ENCODE results near the gene FHIP2A.
"Not testable (repeated sequence)": the region's sequence is repeated elsewhere in the genome, so short reads cannot be mapped to it uniquely, and the experiment has no call there.

Gene FHIP2A

GRCh38 chr10:114821915-114822443 lies 399 bp downstream of the FHIP2A start:
- DNase-seq: peak in 1 of 2 donors; percentile 68

- DNase-seq: peak; percentile 41 to 50
Measured at GRCh38 chr10:114822444-114823076, 980 bp downstream of the FHIP2A start.

GRCh38 chr10:114823077-114823463 lies 1.5 kb downstream of the FHIP2A start:
- no peak for DNase-seq

- no peak for DNase-seq
Measured at GRCh38 chr10:114824391-114824790, 2.8 kb downstream of the FHIP2A start.

- no peak for DNase-seq
Measured at GRCh38 chr10:114825513-114826253, 4.1 kb downstream of the FHIP2A start.

DNA sequence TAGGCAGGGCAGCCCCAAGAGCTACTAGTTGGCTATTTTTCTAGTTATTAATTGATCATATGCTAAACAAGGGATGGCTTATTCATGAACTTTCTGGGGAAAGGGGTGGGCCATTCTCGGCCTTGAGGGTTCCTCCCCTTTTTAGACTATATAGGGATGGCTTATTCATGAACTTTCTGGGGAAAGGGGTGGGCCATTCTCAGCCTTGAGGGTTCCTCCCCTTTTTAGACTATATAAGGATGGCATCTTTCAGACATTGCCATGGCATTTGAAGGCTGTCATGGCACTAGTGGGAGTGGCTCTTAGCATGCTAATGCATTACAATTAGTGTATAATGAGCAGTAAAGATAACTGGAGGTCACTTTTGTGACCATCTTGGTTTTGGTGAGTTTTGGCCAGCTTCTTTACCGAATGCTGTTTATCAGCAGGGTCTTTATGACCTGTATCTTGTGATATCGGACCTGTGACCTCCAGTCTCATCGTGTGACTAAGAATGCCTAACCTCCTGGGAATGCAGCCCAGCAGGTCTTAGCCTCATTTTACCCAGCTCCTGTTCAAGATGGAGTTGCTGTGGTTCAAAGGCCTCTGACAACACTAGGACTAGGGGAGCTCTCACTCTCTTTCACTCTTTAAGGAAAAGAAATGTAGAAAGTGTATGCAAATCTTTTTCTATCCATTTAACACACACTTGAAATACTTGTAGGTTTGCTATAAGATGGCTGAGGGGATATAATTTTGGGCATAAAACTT lies 7.8 kb downstream of the FHIP2A start:
- no peak for DNase-seq

DNA sequence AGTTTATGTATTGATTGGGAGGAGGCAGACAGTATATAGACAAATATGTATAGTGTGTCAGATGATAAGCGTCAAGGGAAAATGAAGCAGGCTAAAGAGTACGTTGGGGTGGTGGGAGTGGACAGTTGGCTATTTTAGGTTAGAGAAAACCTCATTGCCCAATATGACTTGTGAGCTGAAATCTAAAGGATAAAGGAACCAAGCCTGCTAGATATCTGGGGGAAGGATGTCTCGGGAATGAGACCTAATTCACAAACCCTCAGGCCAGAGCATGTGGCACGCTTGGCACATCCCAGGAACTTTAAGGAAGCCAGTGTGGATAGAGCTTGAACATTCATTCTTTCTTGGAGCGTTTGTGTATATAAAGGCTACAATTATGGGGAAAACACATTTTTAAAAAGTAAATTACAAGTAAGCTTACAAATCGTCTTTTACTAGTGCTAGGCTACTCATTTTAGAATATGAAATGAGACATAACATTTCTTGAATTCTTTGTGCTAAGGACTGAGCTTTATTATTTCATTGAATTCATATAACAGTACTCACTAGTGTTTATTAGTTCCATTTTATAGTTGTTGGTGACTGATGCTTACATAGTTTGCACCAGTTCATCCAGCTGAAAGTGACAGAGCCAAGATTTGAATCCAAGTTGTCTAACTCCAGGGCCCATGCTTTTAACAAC lies 9.7 kb downstream of the FHIP2A start:
- no peak for DNase-seq

GRCh38 chr10:114837690-114838089 lies 16.1 kb downstream of the FHIP2A start:
- no peak for DNase-seq

DNA sequence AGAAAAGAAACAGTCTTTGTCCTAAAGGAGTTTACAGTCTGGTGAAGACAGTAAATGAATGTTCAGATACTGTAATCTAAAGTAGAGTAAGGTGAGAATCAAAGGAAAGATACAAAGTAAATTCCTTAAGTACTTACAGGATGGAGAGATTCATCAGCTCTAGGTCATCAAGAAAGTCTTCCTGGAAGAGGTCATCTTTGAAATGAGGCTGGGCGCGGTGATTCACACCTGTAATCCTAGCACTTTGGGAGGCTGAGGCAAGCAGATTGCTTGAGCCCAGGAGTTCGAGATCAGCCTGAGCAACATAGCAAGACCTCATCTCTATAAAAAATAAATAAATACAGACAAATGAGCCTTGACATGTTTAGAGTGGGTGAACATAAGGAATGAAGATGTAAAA lies 18.3 kb downstream of the FHIP2A start:
- no peak for DNase-seq

DNA sequence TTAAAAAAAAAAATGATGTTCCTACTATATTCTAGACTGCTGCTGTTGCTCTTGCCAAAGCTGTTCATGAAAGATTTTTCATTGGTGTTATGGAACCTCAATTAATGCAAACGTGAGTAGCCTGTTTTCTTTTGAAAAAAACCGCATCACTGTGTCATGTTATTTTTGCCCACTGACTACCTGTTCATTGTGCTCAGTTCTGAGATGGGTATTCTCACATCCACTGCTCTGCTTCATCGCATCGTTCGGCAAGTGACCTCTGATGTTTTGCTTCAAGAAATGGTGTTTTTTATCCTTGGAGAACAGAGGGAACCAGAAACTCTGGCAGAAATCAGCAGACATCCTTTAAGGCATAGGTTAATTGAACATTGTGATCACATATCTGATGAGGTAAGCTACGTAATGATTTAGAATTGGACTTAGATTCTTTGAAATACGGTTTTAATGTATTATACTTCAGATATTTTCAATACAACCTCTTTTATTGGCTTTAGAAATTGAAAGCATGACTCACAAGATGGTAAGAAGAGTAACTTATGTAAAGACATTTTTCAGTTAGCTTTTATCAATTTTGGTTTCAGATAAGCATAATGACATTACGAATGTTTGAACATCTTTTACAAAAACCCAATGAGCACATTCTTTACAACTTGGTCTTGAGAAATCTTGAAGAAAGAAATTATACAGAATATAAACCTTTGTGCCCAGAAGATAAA lies 24.6 kb downstream of the FHIP2A start:
- DNase-seq: no peak

DNA sequence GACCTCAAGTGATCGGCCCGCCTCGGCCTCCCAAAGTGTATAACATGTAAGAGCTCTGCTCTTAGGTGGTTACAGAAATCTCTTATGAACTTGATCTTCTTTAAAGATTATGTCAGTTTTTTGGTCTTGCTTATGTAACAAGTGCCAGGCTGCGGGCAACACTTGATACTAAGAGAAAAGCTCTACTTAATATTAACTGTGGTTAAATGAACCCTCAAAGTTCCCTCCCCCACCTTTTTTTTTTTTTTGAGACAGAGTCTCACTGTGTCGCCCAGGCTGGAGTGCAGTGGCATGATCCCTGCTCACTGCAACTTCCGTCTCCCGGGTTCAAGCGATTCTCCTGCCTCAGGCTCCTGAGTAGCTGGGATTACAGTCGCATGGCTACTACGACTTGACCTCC lies 25.9 kb downstream of the FHIP2A start:
- DNase-seq: not testable (repeated sequence)

- DNase-seq: no peak
Measured at GRCh38 chr10:114849674-114850073, 28.1 kb downstream of the FHIP2A start.

GRCh38 chr10:114850126-114850525 lies 28.5 kb downstream of the FHIP2A start:
- no peak for DNase-seq

DNA sequence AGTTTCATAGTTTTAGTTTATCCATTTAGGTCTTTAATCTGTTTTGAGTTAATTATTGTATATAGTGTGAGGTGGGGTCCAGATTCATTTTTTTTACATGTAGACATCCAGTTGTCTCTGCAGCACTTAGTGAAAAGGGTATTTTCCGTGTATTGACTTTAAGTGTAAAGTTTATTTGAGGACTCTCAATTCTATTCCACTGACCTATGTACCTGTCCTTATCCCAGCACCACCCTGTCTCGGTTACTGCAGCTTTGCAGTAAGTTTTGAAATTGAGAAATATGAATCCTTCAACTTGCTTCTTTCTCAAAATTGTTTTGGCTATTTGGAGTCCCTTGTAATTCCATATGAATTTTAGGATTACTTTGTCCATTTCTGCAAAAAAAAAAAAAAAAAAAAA lies 29.8 kb downstream of the FHIP2A start:
- no peak for DNase-seq

- DNase-seq: no peak
Measured at GRCh38 chr10:114852197-114852596, 30.6 kb downstream of the FHIP2A start.

- DNase-seq: no peak
Measured at GRCh38 chr10:114854906-114855305, 33.3 kb downstream of the FHIP2A start.

DNA sequence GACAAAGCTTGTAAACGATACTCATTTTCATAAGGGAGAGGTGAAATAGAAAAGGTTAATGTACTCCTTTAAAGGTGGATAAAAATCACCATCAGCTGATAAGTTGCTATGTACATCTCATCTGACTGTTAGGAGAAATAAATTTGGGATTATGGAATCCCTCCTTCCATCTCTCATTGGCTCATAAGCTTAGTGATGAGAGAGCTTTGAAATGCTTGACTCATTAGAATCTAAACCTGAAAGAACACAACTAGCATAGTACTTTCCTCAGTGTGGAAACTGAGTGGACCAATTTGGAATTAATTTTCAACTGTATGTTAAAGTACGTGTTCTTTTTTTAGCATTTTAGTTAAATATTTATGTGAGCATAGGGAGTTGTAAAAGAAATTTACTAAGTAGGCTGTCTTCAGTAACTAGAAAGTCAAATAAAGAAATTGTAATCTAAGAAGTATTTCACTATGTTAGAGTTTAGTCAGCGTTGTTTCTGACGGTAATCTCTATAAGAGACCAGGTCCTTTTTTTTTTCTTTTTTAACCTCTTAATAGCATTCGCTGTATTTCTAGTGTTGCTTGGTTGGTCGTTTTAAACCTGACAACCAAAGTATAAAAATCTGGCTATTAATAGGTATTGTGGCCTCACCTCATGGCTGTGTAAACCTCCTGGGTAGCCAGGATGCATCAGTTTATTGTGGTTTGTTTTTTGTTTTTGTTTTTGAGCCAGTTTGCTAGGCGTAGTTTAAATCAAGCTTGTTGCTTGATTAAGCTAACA lies 34.4 kb downstream of the FHIP2A start:
- no peak for DNase-seq

- DNase-seq: no peak
Measured at GRCh38 chr10:114856544-114857287, 35.1 kb downstream of the FHIP2A start.

DNA sequence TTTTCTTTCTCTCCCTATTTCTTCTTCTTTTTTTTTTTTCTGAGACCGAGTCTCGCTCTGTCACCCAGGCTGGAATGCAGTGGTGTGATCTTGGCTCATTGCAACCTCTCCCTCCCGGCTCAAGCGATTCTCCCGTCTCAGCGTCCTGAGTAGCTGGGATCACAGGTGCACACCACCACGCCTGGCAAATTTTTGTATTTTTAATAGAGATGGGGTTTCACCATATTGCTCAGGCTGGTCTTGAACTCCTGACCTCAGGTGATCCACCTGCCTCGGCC lies 35.6 kb downstream of the FHIP2A start:
- not testable (repeated sequence) for DNase-seq

DNA sequence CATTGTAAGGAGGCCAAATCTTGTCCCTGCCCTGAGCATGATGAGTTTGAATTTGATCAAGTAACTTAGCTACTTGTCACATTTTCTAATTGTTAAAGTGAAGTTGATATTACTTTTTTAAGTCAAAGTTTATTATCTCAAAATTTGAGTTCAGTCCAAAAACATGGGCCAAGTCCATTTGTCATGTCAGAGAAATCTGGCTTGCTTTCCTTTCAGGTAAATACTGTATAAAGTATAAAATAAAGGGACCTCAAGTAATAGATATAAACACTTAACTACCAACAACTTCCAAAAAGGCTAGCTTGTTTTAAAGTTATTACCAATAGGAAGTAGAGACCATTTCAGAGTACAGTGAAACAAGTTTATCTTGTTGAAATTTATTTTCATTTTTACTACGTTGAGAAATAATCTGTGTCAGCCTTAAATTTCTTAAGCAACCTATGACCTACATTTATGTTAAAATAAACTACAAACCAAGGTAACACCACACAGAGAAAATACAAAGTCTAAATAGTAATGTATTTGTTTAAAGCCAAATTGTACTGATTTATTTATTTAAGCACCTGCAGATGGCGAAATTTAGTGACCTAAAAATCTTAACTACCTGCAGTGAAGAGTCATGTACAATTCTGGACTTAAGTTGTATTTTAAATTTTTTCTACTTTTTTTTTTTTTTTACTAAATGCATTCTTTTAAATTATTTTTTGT lies 36.5 kb downstream of the FHIP2A start:
- DNase-seq: no peak

All from hippocampal formation (tissue), 2 donors.